HG03060 (cell line): Measurements from ENCODE around the gene TSPEAR.
"Not testable (repeated sequence)": the region's sequence is repeated elsewhere in the genome, so short reads cannot be mapped to it uniquely, and the experiment has no call there.

Source experiments
- ATAC-seq: cut with Tn5 transposase; IDR thresholded peaks from one replicate; pipeline ENCODE4 v1.9.1; 2021; ENCODE audit warnings: low read depth, moderate number of reproducible peaks; ENCODE audit not compliant: unreplicated experiment

TSPEAR gene

GRCh38 chr21:44558329-44558675, 153.1 kb downstream of the TSPEAR start:
- not testable (repeated sequence) for ATAC-seq

- ATAC-seq = no peak
These were observed 153.7 kb downstream of the TSPEAR start for GRCh38 chr21:44557491-44558328.

GRCh38 chr21:44556879-44557278, 154.5 kb downstream of the TSPEAR start:
- no peak for ATAC-seq

- ATAC-seq = no peak
These were observed 156.0 kb downstream of the TSPEAR start for GRCh38 chr21:44555200-44555875.

- no peak for ATAC-seq
These were observed 158.7 kb downstream of the TSPEAR start for GRCh38 chr21:44552681-44553080.

- no peak for ATAC-seq
These were observed 159.2 kb downstream of the TSPEAR start for GRCh38 chr21:44552136-44552535.

GRCh38 chr21:44551340-44551961, 159.9 kb downstream of the TSPEAR start, which contains the start of gene KRTAP10-2:
Gene KRTAP10-2, minus strand, starts transcription at chr21:44551505. Its CDS starts 47 bp downstream, at chr21:44551458.
- ATAC-seq = no peak

- no peak for ATAC-seq
These were observed 160.6 kb downstream of the TSPEAR start for GRCh38 chr21:44550807-44551206.

GRCh38 chr21:44550285-44550684, 161.1 kb downstream of the TSPEAR start:
- ATAC-seq = not testable (repeated sequence)

GRCh38 chr21:44549525-44550211, 161.7 kb downstream of the TSPEAR start:
- ATAC-seq = no peak

- ATAC-seq = no peak
These were observed 162.4 kb downstream of the TSPEAR start for GRCh38 chr21:44548922-44549321.

- no peak for ATAC-seq
These were observed 163.0 kb downstream of the TSPEAR start for GRCh38 chr21:44548381-44548780.

GRCh38 chr21:44547656-44548331, 163.6 kb downstream of the TSPEAR start:
- no peak for ATAC-seq

GRCh38 chr21:44544566-44544965, 166.8 kb downstream of the TSPEAR start:
- no peak for ATAC-seq

- ATAC-seq = no peak
These were observed 168.7 kb downstream of the TSPEAR start for GRCh38 chr21:44542716-44543115.

GRCh38 chr21:44540741-44541288, 170.6 kb downstream of the TSPEAR start:
- ATAC-seq = no peak

- no peak for ATAC-seq
These were observed 171.2 kb downstream of the TSPEAR start, which contains the start of gene KRTAP10-1 for GRCh38 chr21:44539991-44540666. Gene KRTAP10-1, minus strand, starts transcription at chr21:44540195. Its CDS starts 45 bp downstream, at chr21:44540150.

- no peak for ATAC-seq
These were observed 172.3 kb downstream of the TSPEAR start for GRCh38 chr21:44539046-44539445.
